ENCODE results near the gene GRIK4.

GRIK4 gene

GRCh38 chr11:120842195-120842594, 330.6 kb downstream of the GRIK4 start:
- no peak for ATAC-seq

GRCh38 chr11:120853435-120853834, 341.9 kb downstream of the GRIK4 start:
- ATAC-seq (no peak), DNase-seq (no peak)

More at GRCh38 chr11:120842195-120842594, 330.6 kb downstream of the GRIK4 start:
- DNase-seq, result no peak

GRCh38 chr11:120854988-120855387, 343.4 kb downstream of the GRIK4 start:
- ATAC-seq (no peak), DNase-seq (no peak)

GRCh38 chr11:120857508-120857907, 346.0 kb downstream of the GRIK4 start:
- DNase-seq (no peak), ATAC-seq (no peak)

- DNase-seq, result no peak
- ATAC-seq, result no peak
Measured at GRCh38 chr11:120858740-120859139, 347.2 kb downstream of the GRIK4 start.

- no peak for DNase-seq
- no peak for ATAC-seq
Measured at GRCh38 chr11:120859552-120860295, 348.2 kb downstream of the GRIK4 start.

- ATAC-seq (no peak), DNase-seq (no peak)
Measured at GRCh38 chr11:120863359-120863758, 351.8 kb downstream of the GRIK4 start.

GRCh38 chr11:120867024-120867423, 355.5 kb downstream of the GRIK4 start:
- no peak for ATAC-seq
- DNase-seq, result no peak

GRCh38 chr11:120867531-120867930, 356.0 kb downstream of the GRIK4 start:
- no peak for ATAC-seq

GRCh38 chr11:120867988-120868387, 356.4 kb downstream of the GRIK4 start:
- no peak for ATAC-seq
- DNase-seq, result no peak

More at GRCh38 chr11:120867531-120867930, 356.0 kb downstream of the GRIK4 start:
- no peak for DNase-seq

- no peak for ATAC-seq
- no peak for DNase-seq
Measured at GRCh38 chr11:120869097-120869496, 357.5 kb downstream of the GRIK4 start.

- DNase-seq (no peak), ATAC-seq (no peak)
Measured at GRCh38 chr11:120869516-120870011, 358.0 kb downstream of the GRIK4 start.

- DNase-seq, result no peak
- ATAC-seq, result no peak
Measured at GRCh38 chr11:120871194-120871593, 359.6 kb downstream of the GRIK4 start.

GRCh38 chr11:120871924-120872323, 360.4 kb downstream of the GRIK4 start:
- DNase-seq, result no peak
- no peak for ATAC-seq

- DNase-seq (no peak), ATAC-seq (no peak)
Measured at GRCh38 chr11:120873966-120874735, 362.6 kb downstream of the GRIK4 start.

GRCh38 chr11:120875986-120876385, 364.4 kb downstream of the GRIK4 start:
- DNase-seq, result no peak
- no peak for ATAC-seq

GRCh38 chr11:120877746-120878365, 366.3 kb downstream of the GRIK4 start:
- no peak for DNase-seq
- no peak for ATAC-seq

- ATAC-seq (no peak), DNase-seq (no peak)
Measured at GRCh38 chr11:120878781-120879180, 367.2 kb downstream of the GRIK4 start.

GRCh38 chr11:120880498-120881175, 369.1 kb downstream of the GRIK4 start:
- ATAC-seq (no peak), DNase-seq (no peak)

GRCh38 chr11:120881596-120881995, 370.0 kb downstream of the GRIK4 start:
- ATAC-seq (no peak), DNase-seq (no peak)

GRCh38 chr11:120882175-120882574, 370.6 kb downstream of the GRIK4 start:
- ATAC-seq, result no peak

GRCh38 chr11:120883404-120884080, 372.0 kb downstream of the GRIK4 start:
- DNase-seq (no peak), ATAC-seq (no peak)

More at GRCh38 chr11:120882175-120882574, 370.6 kb downstream of the GRIK4 start:
- no peak for DNase-seq
